HepG2 (cell line): ENCODE results near the gene GPN2. TPM values are rescaled to one million over a fixed set of nuclear protein-coding genes. Genes with fewer than 3 reads are reported as not detected.

Experiments
- ARHGAP35 ChIP-seq: sonication (generic); formaldehyde crosslinking; IDR thresholded peaks from 2 replicates; pipeline ENCODE4 v1.9.0; 2022; ENCODE audit warnings: mild to moderate bottlenecking, inconsistent platforms, moderate library complexity, missing genetic modification reagents, borderline replicate concordance
- E2F5 ChIP-seq: sonication (generic); formaldehyde crosslinking; conservative IDR thresholded peaks from 2 replicates; pipeline ENCODE4 v1.4.0; 2020; ENCODE audit warnings: missing genetic modification reagents
- HINFP ChIP-seq: sonication (generic); formaldehyde crosslinking; IDR thresholded peaks from 2 replicates; pipeline ENCODE4 v1.4.0; 2020; ENCODE audit warnings: low read depth, mild to moderate bottlenecking, missing genetic modification reagents
- HOMEZ ChIP-seq: IDR thresholded peaks from 2 replicates; pipeline ENCODE4 v1.6.1; 2016; ENCODE audit warnings: low read depth
- JDP2 ChIP-seq: sonication (generic); formaldehyde crosslinking; IDR thresholded peaks from 2 replicates; pipeline ENCODE4 v1.8.1; 2022; ENCODE audit warnings: missing genetic modification reagents, borderline replicate concordance
- MATR3 ChIP-seq: sonication (generic); formaldehyde crosslinking; IDR thresholded peaks from 2 replicates; pipeline ENCODE4 v1.4.0; 2020; ENCODE audit warnings: missing genetic modification reagents
- RAD51 ChIP-seq: fragments of 450-650 bp; IDR thresholded peaks from 2 replicates; pipeline ENCODE4 v1.6.1; 2016; ENCODE audit warnings: borderline replicate concordance
- ZBTB49 ChIP-seq: sonication (generic); formaldehyde crosslinking; IDR thresholded peaks from 2 replicates; pipeline ENCODE4 v1.4.0; 2020; ENCODE audit warnings: missing genetic modification reagents, borderline replicate concordance
- ZC3H4 ChIP-seq: sonication (generic); formaldehyde crosslinking; IDR thresholded peaks from 2 replicates; pipeline ENCODE4 v1.4.0; 2020; ENCODE audit warnings: missing genetic modification reagents, borderline replicate concordance
- ZMYM2 ChIP-seq: sonication (generic); formaldehyde crosslinking; IDR thresholded peaks from 2 replicates; pipeline ENCODE4 v1.8.0; 2022; ENCODE audit warnings: mild to moderate bottlenecking, missing genetic modification reagents
- ZNF878 ChIP-seq: sonication (generic); formaldehyde crosslinking; IDR thresholded peaks from 2 replicates; pipeline ENCODE4 v1.8.1; 2023; ENCODE audit warnings: mild to moderate bottlenecking, missing genetic modification reagents, moderate library complexity
- polyA plus RNA-seq, 8 experiments: library from polyadenylated mRNA; depleted of rRNA in 3 of 8; stranded (reverse) in 7 of 8; unstranded in 1 of 8; fragments of >200 nt; fragmentation: Illumina TruSeq in 4 of 8; extraction: Trizol in 4 of 8; gene quantifications; 2 replicates each; pipeline versions ENCODE4 v1.2.1 to v1.2.3, GENCODE V29; 2011 to 2016; ENCODE audit warnings: low read depth in 4 of 8, missing spikeins in 1 of 8, mixed read lengths in 1 of 8; ENCODE audit not compliant: insufficient read depth in 1 of 8
- total RNA-seq, 5 experiments: library from RNA; depleted of rRNA; stranded (reverse); fragments of >200 nt; fragmentation: Illumina TruSeq; extraction: Trizol; gene quantifications; 2 replicates each; pipeline ENCODE4 v1.2.3, GENCODE V29; 2016; ENCODE audit warnings: low read depth in 1 of 5
- TF ChIP-seq, protein P1 (sequence below): sonication (generic); formaldehyde crosslinking; IDR thresholded peaks from one replicate; pipeline ENCODE4 v1.5.1; 2020; ENCODE audit warnings: mild to moderate bottlenecking, missing genetic modification reagents; ENCODE audit errors: not compliant biosample characterization

GPN2 gene
- total and polyA plus RNA-seq, 2 of the 13 experiments (the other 11 are each of a cell fraction or from before 2014, with no cell fraction given), result 19.3 to 38.9 TPM

DNA sequence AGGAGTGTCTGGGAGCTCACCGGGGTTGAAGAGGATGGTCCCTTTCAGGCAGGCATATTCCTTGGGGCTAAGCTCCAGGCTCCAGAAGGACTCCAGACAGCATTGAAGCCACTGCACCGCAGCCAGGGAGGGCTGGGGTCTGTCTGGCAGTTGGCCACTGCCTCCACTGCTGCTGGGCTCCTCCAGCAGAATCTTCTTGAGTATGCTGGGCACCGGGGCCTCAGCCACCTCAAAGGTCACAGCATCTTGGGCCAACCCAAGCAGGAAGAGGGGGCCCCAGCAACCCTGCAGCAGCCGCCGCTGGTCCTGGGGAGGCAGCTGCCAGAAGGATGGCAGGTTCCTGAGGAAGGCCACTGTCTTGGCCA lies 23.3 kb upstream of the GPN2 start (continued):
- TF ChIP-seq, protein P1, sequence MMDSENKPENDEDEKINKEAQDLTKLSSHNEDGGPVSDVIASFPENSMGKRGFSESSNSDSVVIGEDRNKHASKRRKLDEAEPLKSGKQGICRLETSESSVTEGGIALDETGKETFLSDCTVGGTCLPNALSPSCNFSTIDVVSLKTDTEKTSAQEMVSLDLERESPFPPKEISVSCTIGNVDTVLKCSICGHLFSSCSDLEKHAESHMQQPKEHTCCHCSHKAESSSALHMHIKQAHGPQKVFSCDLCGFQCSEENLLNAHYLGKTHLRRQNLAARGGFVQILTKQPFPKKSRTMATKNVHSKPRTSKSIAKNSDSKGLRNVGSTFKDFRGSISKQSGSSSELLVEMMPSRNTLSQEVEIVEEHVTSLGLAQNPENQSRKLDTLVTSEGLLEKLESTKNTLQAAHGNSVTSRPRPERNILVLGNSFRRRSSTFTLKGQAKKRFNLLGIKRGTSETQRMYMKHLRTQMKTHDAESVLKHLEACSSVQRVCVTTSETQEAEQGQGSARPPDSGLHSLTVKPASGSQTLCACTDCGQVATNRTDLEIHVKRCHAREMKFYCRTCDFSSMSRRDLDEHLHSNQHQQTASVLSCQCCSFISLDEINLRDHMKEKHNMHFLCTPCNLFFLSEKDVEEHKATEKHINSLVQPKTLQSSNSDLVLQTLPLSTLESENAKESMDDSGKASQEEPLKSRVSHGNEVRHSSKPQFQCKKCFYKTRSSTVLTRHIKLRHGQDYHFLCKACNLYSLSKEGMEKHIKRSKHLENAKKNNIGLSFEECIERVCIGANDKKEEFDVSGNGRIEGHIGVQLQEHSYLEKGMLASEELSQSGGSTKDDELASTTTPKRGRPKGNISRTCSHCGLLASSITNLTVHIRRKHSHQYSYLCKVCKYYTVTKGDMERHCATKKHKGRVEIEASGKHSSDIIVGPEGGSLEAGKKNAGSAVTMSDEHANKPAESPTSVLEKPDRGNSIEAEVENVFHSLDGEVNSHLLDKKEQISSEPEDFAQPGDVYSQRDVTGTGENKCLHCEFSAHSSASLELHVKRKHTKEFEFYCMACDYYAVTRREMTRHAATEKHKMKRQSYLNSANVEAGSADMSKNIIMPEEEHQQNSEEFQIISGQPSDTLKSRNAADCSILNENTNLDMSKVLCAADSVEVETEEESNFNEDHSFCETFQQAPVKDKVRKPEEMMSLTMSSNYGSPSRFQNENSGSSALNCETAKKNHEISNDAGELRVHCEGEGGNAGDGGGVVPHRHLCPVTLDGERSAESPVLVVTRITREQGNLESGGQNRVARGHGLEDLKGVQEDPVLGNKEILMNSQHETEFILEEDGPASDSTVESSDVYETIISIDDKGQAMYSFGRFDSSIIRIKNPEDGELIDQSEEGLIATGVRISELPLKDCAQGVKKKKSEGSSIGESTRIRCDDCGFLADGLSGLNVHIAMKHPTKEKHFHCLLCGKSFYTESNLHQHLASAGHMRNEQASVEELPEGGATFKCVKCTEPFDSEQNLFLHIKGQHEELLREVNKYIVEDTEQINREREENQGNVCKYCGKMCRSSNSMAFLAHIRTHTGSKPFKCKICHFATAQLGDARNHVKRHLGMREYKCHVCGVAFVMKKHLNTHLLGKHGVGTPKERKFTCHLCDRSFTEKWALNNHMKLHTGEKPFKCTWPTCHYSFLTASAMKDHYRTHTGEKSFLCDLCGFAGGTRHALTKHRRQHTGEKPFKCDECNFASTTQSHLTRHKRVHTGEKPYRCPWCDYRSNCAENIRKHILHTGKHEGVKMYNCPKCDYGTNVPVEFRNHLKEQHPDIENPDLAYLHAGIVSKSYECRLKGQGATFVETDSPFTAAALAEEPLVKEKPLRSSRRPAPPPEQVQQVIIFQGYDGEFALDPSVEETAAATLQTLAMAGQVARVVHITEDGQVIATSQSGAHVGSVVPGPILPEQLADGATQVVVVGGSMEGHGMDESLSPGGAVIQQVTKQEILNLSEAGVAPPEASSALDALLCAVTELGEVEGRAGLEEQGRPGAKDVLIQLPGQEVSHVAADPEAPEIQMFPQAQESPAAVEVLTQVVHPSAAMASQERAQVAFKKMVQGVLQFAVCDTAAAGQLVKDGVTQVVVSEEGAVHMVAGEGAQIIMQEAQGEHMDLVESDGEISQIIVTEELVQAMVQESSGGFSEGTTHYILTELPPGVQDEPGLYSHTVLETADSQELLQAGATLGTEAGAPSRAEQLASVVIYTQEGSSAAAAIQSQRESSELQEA (CRISPR knock-in tag), result no peak
- no peak for TF ChIP-seq ZNF878 (CRISPR knock-in tag)
- TF ChIP-seq RAD51, result no peak
- no peak for TF ChIP-seq E2F5 (CRISPR knock-in tag)
- TF ChIP-seq ZMYM2, result no peak
- no peak for TF ChIP-seq MATR3 (CRISPR knock-in tag)
- no peak for TF ChIP-seq HOMEZ (CRISPR knock-in tag)
- TF ChIP-seq ZBTB49 (CRISPR knock-in tag), result no peak
- TF ChIP-seq ZC3H4 (CRISPR knock-in tag), result no peak
- no peak for TF ChIP-seq JDP2
- TF ChIP-seq ARHGAP35 (CRISPR knock-in tag), result no peak
- TF ChIP-seq HINFP (CRISPR knock-in tag), result no peak
